DND-41 (cell line): Measurements from ENCODE around the gene KCNAB1.

ENCODE experiments used
- EZH2 ChIP-seq: IDR thresholded peaks from 3 replicates; pipeline ENCODE4 v1.6.1; 2012; ENCODE audit warnings: borderline replicate concordance, low read depth, mild to moderate bottlenecking, moderate library complexity, low read length, inconsistent platforms; ENCODE audit not compliant: severe bottlenecking
- TF ChIP-seq, protein P1 (sequence below): IDR thresholded peaks from 2 replicates; pipeline ENCODE4 v1.5.1; 2012; ENCODE audit warnings: borderline replicate concordance, low read length, moderate library complexity, mild to moderate bottlenecking; ENCODE audit not compliant: poor library complexity, severe bottlenecking; ENCODE audit errors: extremely low read depth

GRCh38 chr3:156443079-156443478, 322.7 kb downstream of the KCNAB1 start:
- TF ChIP-seq, protein P1, sequence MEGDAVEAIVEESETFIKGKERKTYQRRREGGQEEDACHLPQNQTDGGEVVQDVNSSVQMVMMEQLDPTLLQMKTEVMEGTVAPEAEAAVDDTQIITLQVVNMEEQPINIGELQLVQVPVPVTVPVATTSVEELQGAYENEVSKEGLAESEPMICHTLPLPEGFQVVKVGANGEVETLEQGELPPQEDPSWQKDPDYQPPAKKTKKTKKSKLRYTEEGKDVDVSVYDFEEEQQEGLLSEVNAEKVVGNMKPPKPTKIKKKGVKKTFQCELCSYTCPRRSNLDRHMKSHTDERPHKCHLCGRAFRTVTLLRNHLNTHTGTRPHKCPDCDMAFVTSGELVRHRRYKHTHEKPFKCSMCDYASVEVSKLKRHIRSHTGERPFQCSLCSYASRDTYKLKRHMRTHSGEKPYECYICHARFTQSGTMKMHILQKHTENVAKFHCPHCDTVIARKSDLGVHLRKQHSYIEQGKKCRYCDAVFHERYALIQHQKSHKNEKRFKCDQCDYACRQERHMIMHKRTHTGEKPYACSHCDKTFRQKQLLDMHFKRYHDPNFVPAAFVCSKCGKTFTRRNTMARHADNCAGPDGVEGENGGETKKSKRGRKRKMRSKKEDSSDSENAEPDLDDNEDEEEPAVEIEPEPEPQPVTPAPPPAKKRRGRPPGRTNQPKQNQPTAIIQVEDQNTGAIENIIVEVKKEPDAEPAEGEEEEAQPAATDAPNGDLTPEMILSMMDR: no peak
- no peak for TF ChIP-seq EZH2
